HG02852 (cell line): ENCODE results near the gene SEMA3G.

ENCODE experiments used
- ATAC-seq: cut with Tn5 transposase; IDR thresholded peaks from one replicate; pipeline ENCODE4 v1.9.1; 2021; ENCODE audit warnings: mild to moderate bottlenecking, moderate library complexity; ENCODE audit not compliant: unreplicated experiment

Gene SEMA3G

GRCh38 chr3:52423173-52423572 is 21.7 kb downstream of the SEMA3G start:
- ATAC-seq: no peak

DNA sequence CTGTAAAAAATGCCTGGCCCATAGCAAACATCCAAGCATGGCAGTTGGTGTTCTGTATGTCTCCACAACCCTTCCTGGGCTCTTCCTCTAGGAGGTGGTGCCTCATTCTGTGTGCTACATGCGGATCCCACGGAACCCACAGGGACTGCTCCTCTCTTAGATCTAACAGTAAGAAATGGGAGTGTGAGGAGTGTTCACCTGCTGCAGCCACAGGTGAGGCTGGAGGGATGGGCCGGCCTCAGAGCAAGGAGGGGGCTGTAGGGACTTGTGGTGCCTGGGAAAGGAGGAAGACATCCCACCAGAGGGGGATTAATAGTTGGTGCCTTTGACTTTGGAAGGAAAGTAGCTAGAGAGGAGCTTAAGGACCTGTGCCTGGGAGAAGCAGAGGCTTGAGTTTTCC is 22.2 kb downstream of the SEMA3G start:
- no peak for ATAC-seq

DNA sequence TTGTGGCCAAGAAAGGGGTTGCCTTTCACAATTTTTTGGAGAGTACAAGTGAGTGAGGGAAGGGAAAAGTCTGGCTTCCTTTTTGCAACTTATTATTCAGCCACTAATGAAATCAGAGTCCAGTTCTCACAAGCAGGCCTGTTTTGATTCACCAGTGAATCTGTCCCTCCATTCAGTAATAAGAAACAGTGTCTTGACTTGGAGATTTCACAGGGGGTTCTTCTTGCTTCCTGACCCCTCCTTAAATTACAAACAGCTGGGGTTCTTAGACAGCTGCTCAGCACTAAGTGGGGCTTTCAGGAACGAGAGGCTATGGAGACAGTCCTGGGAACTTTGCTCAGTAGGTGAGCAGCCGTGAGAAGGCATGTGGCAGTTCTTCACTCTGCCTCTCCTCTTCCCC is 24.5 kb downstream of the SEMA3G start:
- no peak for ATAC-seq

DNA sequence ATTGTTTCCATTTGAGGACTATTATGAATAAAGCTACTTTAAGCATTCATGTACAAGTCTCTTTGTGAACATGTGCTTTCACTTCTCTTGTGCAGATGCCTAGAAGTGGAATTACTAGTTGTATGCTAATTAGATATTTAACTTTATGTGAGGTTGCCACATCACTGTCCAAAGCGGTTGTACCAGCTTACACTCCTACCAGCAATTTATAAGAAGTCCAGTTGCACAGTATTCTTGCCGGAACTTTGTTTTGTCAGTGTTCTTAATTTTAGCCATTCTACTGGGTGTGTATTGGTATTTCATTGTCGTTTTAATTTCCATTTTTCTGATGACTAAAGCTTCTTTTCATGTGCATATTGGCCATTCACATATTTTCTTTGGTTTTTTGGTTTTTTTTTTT is 29.1 kb downstream of the SEMA3G start:
- ATAC-seq: no peak

DNA sequence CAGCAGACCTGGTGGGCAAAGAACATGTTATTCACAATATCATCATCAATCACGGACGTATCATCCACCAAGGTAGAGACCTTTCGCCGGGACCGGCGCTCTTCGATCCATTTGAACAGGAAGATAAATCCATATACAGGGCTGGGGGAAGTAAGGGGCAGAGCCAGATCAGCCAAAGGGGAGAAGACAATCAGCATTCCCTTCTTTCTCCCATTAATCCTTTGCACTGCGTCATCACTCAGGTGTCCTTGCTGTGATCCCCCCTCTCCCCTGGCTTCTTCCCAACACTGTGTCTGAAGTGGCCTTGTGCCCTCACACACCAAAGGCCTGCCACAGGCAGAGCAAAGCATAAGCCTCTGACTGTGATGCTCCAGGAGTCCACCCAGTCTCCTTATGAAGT is 36.4 kb downstream of the SEMA3G start:
- ATAC-seq: no peak

GRCh38 chr3:52407779-52408178 is 37.1 kb downstream of the SEMA3G start:
- no peak for ATAC-seq

DNA sequence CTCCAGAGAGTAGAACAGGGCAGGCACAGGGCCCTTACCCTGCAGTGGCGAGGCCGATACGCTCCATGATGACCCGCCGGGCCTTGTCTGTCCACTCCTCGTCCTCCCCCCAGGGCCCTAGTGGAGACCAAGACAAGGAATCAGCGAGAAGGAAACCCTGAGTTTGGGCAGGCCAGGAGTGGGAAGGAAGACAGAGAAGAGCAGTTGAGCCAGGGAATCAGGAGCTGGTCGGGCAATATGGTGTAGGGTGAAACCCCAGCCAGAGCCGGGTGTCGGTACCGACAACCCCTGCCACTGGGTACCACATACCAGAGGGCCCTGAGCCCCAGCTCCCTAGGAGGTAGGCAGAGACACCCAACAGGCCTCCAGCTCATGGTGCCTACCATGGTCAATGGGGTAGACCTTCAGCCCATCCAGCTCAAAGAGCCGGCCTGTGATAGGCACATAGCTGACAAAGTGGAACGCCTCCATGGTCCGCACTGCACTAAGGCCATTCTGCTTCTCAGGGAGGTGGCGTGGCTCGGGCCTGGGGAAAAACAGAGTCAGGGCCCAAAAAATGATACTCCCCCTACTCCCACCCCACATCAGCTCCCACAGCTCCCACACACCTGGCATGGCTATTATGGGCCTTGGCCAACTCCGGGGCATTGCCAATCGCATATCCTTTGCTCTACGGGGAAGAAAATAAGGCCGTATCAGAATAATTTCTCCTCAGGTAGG is 38.0 kb downstream of the SEMA3G start:
- no peak for ATAC-seq

DNA sequence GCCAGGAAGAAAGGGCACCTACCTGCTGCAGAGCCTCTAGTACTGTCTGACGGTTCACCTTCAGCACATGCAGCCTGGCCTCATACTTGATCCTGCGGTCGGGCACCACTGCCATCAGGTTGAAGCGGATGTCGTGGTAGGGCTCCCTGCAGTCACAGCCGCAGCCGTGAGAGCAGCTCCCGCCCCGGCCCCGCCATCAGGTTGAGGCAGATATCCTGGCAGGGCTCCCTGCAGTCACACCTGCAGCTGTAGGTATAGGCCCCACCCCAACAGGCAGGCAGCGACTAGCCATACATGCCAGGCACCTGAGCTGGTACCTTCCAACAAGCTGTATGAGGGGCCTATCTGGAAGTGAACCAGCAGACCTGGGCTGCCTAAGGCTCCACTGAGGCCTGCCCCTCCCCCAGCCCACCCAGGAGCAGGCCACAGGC is 38.7 kb downstream of the SEMA3G start:
- no peak for ATAC-seq

DNA sequence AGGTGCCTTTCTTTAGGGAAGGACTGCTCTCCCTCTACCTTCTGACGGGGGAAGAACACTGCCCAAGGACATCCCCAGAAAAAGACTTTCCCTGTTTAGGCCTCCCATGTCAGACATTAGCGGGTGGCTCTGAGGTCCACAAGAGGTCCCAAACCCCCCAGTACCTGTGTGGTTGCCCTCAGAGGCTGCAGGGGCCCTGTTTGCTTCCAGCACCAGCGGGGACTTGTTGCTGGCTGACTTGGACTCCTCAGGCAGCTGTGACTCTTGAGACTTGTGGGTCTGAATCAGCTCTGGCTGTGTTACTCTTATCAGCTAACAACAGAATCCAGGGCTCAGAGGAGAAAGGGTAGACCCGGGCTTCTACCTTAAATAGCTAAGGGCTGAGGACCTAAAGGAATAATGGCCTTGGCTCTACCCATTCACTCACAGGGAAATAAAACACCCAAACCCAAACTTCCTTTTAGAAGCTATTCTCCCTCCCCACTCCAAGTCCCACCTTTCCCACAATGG is 39.2 kb downstream of the SEMA3G start:
- ATAC-seq: no peak

- ATAC-seq: no peak
These were observed 39.8 kb downstream of the SEMA3G start for GRCh38 chr3:52405066-52405465.

DNA sequence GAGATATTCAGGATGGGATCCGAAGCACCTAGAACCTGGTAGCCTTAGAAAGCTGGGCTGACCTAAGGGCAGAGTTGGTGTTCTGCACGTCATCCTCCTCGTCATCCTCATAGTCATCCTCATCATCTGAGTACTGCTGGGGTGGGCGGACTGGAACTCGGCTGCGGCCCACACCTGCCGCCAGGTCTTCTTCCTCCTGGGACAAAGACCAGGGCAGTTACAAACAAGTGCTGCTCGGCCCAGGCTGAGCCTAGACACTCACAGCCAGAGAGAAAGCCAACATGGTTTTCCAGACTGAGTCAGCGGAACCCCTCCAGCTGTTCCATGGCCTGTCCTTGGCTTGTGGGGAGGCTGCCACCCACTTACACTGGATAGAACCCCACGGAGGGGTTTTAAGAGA is 40.5 kb downstream of the SEMA3G start:
- ATAC-seq: no peak

DNA sequence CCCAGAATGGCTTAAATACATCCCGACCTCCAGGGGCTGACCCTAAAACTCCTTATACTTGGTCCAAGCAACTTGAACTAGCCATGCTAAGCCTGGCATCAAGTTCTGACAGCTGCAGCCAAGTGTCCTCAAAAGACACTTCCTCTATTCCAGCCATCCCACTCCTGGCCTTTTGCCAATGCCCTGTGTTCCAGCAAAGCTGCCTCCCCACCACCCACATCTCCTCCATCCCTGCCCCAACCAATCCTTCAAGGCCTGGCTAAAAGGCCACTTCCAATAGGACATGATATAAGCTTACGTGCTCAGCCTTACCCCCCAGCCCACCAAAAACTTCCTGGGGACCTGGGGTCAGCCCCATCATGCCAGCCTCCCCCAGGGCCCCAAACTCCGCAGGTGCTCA is 40.9 kb downstream of the SEMA3G start:
- ATAC-seq: no peak

GRCh38 chr3:52403271-52403841 is 41.5 kb downstream of the SEMA3G start:
- ATAC-seq: no peak

GRCh38 chr3:52402706-52403270 is 42.1 kb downstream of the SEMA3G start:
- ATAC-seq: no peak

DNA sequence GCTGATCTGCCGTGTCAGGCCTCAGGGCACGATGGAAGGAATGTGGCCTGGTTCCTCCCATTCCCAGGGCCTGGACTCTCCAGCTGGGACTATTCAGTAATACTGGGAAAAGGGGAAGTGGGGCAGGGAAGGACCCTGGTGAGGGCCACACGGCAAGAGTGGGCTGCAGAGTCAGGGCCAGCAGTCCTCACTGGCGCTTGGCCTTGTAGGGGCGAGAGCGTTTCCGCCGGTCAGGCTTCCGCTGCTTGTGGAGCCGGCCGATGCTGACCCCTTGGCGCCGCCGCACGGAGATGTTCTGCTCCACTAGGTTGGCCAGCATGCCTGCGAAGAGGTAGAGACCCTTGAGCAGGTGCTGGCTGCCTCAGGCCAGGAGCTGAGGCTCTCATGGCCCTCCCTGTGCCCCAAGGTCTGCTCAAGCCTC is 42.8 kb downstream of the SEMA3G start:
- no peak for ATAC-seq

DNA sequence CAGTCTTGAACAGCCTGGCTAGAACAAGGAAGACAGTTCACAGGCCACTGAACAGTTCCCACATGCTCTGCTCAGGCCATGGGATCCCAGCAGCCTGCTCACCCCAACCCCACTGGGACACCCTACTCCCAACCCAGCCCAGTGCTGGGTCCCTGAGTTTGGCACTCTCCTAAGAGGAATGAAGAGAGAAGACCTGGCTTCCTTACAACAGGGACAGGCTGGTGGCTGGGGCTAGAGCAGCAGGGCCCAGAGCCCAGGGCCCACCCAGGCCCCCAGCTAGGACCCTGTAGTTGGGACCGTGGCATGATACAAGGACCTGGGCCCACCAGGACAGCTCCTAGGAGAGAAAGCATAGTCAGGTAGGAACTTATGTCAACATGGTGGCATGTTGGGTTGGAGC is 43.4 kb downstream of the SEMA3G start:
- no peak for ATAC-seq

DNA sequence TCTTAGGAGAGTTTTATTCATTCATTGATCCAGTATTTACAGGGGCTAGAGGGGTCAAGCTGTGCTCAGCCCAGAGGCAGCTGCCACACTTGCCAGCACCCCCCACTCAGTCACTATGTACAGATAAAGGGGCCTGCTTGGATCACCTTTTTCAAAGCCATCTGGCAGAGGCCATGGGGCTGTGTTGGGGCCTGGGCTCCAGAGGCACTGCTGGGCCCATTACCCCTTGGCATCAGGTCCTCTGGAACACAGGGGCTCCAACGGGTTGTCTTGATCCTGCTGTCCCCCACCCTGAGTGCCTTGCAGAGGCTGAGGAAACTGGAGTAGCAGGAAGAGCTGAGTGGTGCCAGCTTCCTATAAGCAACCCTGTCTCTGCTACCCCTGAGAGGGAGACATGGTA is 43.9 kb downstream of the SEMA3G start:
- ATAC-seq: no peak

- no peak for ATAC-seq
These were observed 44.6 kb downstream of the SEMA3G start for GRCh38 chr3:52400275-52400793.

DNA sequence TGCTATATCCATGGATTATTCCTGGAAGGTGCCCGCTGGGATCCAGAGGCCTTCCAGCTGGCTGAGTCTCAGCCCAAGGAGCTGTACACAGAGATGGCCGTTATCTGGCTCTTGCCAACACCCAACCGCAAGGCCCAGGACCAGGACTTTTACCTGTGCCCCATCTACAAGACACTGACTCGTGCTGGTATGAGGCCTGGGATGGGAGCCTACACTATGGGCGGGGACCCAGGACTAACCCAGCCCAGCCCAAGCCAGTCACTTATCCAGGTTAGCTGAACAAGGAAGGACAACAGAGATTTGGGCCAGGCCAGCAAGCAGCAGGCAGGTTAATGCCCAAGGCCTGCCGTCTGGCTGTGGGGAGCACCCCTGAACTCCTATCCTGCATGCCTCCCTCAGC is 45.3 kb downstream of the SEMA3G start:
- ATAC-seq: no peak

DNA sequence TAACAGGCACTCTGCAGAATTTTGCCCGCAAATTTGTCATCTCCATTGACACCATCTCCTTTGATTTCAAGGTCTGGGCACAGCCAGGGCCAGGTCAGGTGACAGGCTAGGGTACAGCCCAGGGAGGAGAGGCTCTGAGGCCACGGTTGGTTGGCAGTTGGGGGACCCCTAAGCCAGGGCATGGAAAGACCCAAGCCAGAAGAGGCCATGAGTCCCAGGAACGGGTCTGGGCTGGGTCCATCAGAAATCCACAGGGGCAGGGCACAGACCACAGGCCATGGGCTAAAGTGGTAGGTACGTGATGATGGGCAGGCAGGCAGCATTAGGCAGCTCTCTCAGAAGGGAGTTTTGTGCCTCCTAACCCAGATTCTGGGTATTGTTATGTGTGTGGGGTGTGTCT is 45.8 kb downstream of the SEMA3G start:
- no peak for ATAC-seq

- no peak for ATAC-seq
These were observed 46.2 kb downstream of the SEMA3G start for GRCh38 chr3:52398670-52399081.
